ENCODE measurements around the gene RBMS3.
"Not testable (repeated sequence)": the region's sequence is repeated elsewhere in the genome, so short reads cannot be mapped to it uniquely, and the experiment has no call there.

RBMS3 gene

GRCh38 chr3:29313981-29314726 is 33.3 kb downstream of the RBMS3 start:
- DNase-seq: no peak

- DNase-seq: no peak
These were observed 33.8 kb downstream of the RBMS3 start for GRCh38 chr3:29314727-29315088.

GRCh38 chr3:29317659-29318173 is 36.8 kb downstream of the RBMS3 start:
- no peak for DNase-seq

GRCh38 chr3:29318251-29318650 is 37.4 kb downstream of the RBMS3 start:
- DNase-seq: no peak

GRCh38 chr3:29319262-29319661 is 38.4 kb downstream of the RBMS3 start:
- DNase-seq: no peak

GRCh38 chr3:29319798-29320197 is 38.9 kb downstream of the RBMS3 start:
- DNase-seq: no peak

GRCh38 chr3:29322586-29322985 is 41.7 kb downstream of the RBMS3 start:
- no peak for DNase-seq

GRCh38 chr3:29324180-29324651 is 43.3 kb downstream of the RBMS3 start:
- no peak for DNase-seq

GRCh38 chr3:29326540-29326939 is 45.7 kb downstream of the RBMS3 start:
- DNase-seq: not testable (repeated sequence)

- DNase-seq: no peak
These were observed 49.4 kb downstream of the RBMS3 start for GRCh38 chr3:29329986-29330890.

- no peak for DNase-seq
These were observed 50.2 kb downstream of the RBMS3 start for GRCh38 chr3:29331035-29331434.

GRCh38 chr3:29331456-29332194 is 50.8 kb downstream of the RBMS3 start:
- no peak for DNase-seq

GRCh38 chr3:29332195-29332637 is 51.3 kb downstream of the RBMS3 start:
- no peak for DNase-seq

GRCh38 chr3:29333576-29333975 is 52.7 kb downstream of the RBMS3 start:
- no peak for DNase-seq

GRCh38 chr3:29334706-29335105 is 53.8 kb downstream of the RBMS3 start:
- DNase-seq: no peak

- DNase-seq: no peak
These were observed 54.6 kb downstream of the RBMS3 start for GRCh38 chr3:29335438-29335837.

GRCh38 chr3:29335943-29336342 is 55.1 kb downstream of the RBMS3 start:
- DNase-seq: no peak

- no peak for DNase-seq
These were observed 56.7 kb downstream of the RBMS3 start for GRCh38 chr3:29337565-29337964.

- no peak for DNase-seq
These were observed 57.5 kb downstream of the RBMS3 start for GRCh38 chr3:29338377-29338776.

GRCh38 chr3:29339016-29339833 is 58.4 kb downstream of the RBMS3 start:
- no peak for DNase-seq

- DNase-seq: no peak
These were observed 63.3 kb downstream of the RBMS3 start for GRCh38 chr3:29344154-29344553.

- no peak for DNase-seq
These were observed 64.1 kb downstream of the RBMS3 start for GRCh38 chr3:29344935-29345334.
